Cardiac fibroblast (primary cell): ENCODE measurements around the gene TTLL9.

Experiments
- DNase-seq, 2 donors: peaks; one replicate each; pipeline versions ENCODE4 v3.0.0 to v3.0.0-alpha.2; 2010; ENCODE audit warnings: low read depth in 2 of 2
- H3K4me3 ChIP-seq, 2 donors: replicated peaks in 1 of 2; 1 replicate in 1 of 2; 2 replicates in 1 of 2; pipeline ENCODE4 v1.5.1; 2011; ENCODE audit warnings: low read depth in 2 of 2, low read length in 2 of 2, mild to moderate bottlenecking in 2 of 2, moderate library complexity in 1 of 2
- CTCF ChIP-seq: IDR thresholded peaks from one replicate; pipeline ENCODE4 v1.5.1; 2011; ENCODE audit warnings: low read depth, mild to moderate bottlenecking, low read length, inconsistent platforms

Gene TTLL9

GRCh38 chr20:31975874-31976273 lies 105.4 kb downstream of the TTLL9 start:
- H3K4me3 ChIP-seq: no peak overlapping the region
- TF ChIP-seq CTCF: no peak
- DNase-seq: no peak

GRCh38 chr20:31977080-31977479 lies 106.6 kb downstream of the TTLL9 start:
- DNase-seq: no peak
- H3K4me3 ChIP-seq: no peak overlapping the region
- TF ChIP-seq CTCF: no peak

- peak in 1 of 2 donors; percentile 5 for DNase-seq
Observed at GRCh38 chr20:31979713-31980426, 109.4 kb downstream of the TTLL9 start.

GRCh38 chr20:31981784-31982183 lies 111.3 kb downstream of the TTLL9 start:
- no peak for TF ChIP-seq CTCF
- no peak for DNase-seq
- H3K4me3 ChIP-seq: no peak overlapping the region

More at GRCh38 chr20:31979713-31980426, 109.4 kb downstream of the TTLL9 start:
- TF ChIP-seq CTCF: no peak
- no peak overlapping the region for H3K4me3 ChIP-seq

GRCh38 chr20:31984981-31985471 lies 114.6 kb downstream of the TTLL9 start:
- no peak overlapping the region for H3K4me3 ChIP-seq
- TF ChIP-seq CTCF: no peak
- DNase-seq: no peak

- no peak overlapping the region for H3K4me3 ChIP-seq
- no peak for TF ChIP-seq CTCF
- DNase-seq: peak in 1 of 2 donors; percentile 56
Observed at GRCh38 chr20:31987744-31988143, 117.3 kb downstream of the TTLL9 start.

GRCh38 chr20:31988430-31989015 lies 118.1 kb downstream of the TTLL9 start:
- no peak for TF ChIP-seq CTCF
- H3K4me3 ChIP-seq: no peak overlapping the region
- no peak for DNase-seq
